ENCODE results near the gene STIP1. TPM values are rescaled to one million over a fixed set of nuclear protein-coding genes. Genes with fewer than 3 reads are reported as not detected.

Gene STIP1
- total RNA-seq, 1 donor from 2014 or later = 102 TPM

DNA sequence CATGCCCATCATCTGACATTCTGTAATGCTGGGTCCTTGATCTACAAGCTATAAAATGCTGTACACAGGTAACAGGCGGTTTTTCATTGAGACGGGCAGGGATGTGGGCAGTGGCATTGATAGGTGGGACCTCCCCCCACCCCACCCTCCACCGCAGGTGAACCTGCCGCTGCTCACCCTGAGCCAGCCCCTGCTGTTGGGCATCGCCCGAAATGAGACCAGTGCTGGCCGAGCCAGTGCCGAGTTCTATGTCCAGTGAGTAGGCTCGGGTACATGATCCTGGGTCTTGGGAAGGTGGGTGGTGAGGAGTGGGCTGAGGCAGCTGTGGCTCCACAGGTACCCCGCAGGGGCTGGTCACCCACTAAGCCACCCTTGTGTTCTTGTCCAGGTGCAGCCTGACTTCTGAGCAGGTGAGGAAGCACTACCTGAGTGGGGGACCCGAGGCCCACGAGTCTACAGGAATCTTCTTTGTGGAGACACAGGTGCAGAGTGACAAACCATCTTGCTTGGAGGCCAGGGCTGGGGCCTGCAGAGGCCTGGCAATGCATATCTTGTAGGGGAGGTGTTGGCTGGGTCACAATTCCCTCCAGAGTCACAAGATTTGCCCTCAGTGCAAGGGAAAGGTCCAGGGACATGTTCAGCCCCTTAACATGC, 43.2 kb downstream of the STIP1 start:
- Histone ChIP-seq H3K4me3 (ENCODE audit: low read depth, low read length) (no peak overlapping the region), H3K27me3 (ENCODE audit: control insufficient read depth, insufficient read depth, low read length) (no peaks in the 10 kb centered on the region), H3K36me3 (ENCODE audit: control insufficient read depth, insufficient read depth, low read length) (peaks cover 1% of the 10 kb centered on the region)
- no peak for TF ChIP-seq CTCF (IDR thresholded peaks at IDR 0.05; ENCODE audit: insufficient read depth, low read length, severe bottlenecking)
- DNase-seq (ENCODE audit: low read depth) = no peak
- FAIRE-seq = no peak

GRCh38 chr11:64229744-64230170, 43.8 kb downstream of the STIP1 start:
- no peak for TF ChIP-seq CTCF (IDR thresholded peaks at IDR 0.05; ENCODE audit: insufficient read depth, low read length, severe bottlenecking)
- DNase-seq (ENCODE audit: low read depth) (no peak), FAIRE-seq (no peak)
- H3K36me3 ChIP-seq (ENCODE audit: control insufficient read depth, insufficient read depth, low read length) = no peaks in the 10 kb centered on the region
- no peaks in the 10 kb centered on the region for H3K27me3 ChIP-seq (ENCODE audit: control insufficient read depth, insufficient read depth, low read length)
- peak overlapping the region; percentile 86 for H3K4me3 ChIP-seq (ENCODE audit: low read depth, low read length)

- no peaks in the 10 kb centered on the region for H3K27me3 ChIP-seq (ENCODE audit: control insufficient read depth, insufficient read depth, low read length)
- H3K4me3 ChIP-seq (ENCODE audit: low read depth, low read length) = peak within 1 kb of the TSS; percentile 86
- DNase-seq (ENCODE audit: low read depth) (peak; percentile 81), FAIRE-seq (no peak)
- no peaks in the 10 kb centered on the region for H3K36me3 ChIP-seq (ENCODE audit: control insufficient read depth, insufficient read depth, low read length)
- TF ChIP-seq CTCF (IDR thresholded peaks at IDR 0.05; ENCODE audit: insufficient read depth, low read length, severe bottlenecking) = no peak
Measured at GRCh38 chr11:64230171-64230984, 44.4 kb downstream of the STIP1 start, which contains the start of gene DNAJC4. Gene DNAJC4 (plus strand): TSS chr11:64230548. CDS start chr11:64230855, 307 bp downstream.

- Histone ChIP-seq H3K36me3 (ENCODE audit: control insufficient read depth, insufficient read depth, low read length) (no peaks in the 10 kb centered on the region), H3K4me3 (ENCODE audit: low read depth, low read length) (peak overlapping the region; percentile 86), H3K27me3 (ENCODE audit: control insufficient read depth, insufficient read depth, low read length) (no peaks in the 10 kb centered on the region)
- no peak for TF ChIP-seq CTCF (IDR thresholded peaks at IDR 0.05; ENCODE audit: insufficient read depth, low read length, severe bottlenecking)
- no peak for DNase-seq (ENCODE audit: low read depth)
- no peak for FAIRE-seq
Measured at GRCh38 chr11:64230985-64231365, 45.0 kb downstream of the STIP1 start.

DNA sequence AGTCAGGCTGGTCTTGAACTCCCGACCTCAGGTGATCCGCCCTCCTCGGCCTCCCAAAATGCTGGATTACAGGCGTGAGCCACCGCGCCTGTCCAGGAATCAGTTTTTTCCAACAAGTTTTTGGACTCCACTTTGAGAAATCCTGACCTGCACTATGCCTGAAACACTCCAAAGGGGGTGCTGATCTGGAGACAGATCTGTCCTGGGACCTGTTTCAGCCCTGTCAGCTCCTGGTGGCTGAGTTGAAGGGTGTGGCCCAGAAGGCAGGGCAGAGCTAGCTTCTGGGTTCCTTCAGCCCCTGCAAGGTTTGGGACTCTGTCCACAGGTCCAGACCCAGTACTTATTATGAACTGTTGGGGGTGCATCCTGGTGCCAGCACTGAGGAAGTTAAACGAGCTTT, 45.6 kb downstream of the STIP1 start:
- Histone ChIP-seq H3K36me3 (ENCODE audit: control insufficient read depth, insufficient read depth, low read length) (no peaks in the 10 kb centered on the region), H3K27me3 (ENCODE audit: control insufficient read depth, insufficient read depth, low read length) (no peaks in the 10 kb centered on the region), H3K4me3 (ENCODE audit: low read depth, low read length) (no peak overlapping the region)
- no peak for FAIRE-seq
- no peak for DNase-seq (ENCODE audit: low read depth)
- TF ChIP-seq CTCF (IDR thresholded peaks at IDR 0.05; ENCODE audit: insufficient read depth, low read length, severe bottlenecking) = no peak

Measured in bronchial epithelial cell (primary cell).